ENCODE data around the gene URAD.

The URAD gene

GRCh38 chr13:27997904-27998522 lies 9.5 kb upstream of the URAD start:
- DNase-seq = peak; percentile 21

GRCh38 chr13:27991881-27992280 lies 3.4 kb upstream of the URAD start:
- no peak for DNase-seq

GRCh38 chr13:27985600-27985999 lies 2.9 kb downstream of the URAD start:
- DNase-seq = no peak

GRCh38 chr13:27982361-27982760 lies 6.1 kb downstream of the URAD start:
- no peak for DNase-seq

- no peak for DNase-seq
Measured at GRCh38 chr13:27981006-27981708, 7.3 kb downstream of the URAD start.

- DNase-seq = no peak
Measured at GRCh38 chr13:27980280-27980998, 8.1 kb downstream of the URAD start.

- DNase-seq = no peak
Measured at GRCh38 chr13:27979765-27980279, 8.7 kb downstream of the URAD start.

GRCh38 chr13:27979001-27979643 lies 9.4 kb downstream of the URAD start:
- no peak for DNase-seq

GRCh38 chr13:27978301-27978968 lies 10.1 kb downstream of the URAD start:
- DNase-seq = no peak

GRCh38 chr13:27977476-27978300 lies 10.8 kb downstream of the URAD start:
- no peak for DNase-seq

GRCh38 chr13:27976362-27977091 lies 12.0 kb downstream of the URAD start:
- DNase-seq = no peak

GRCh38 chr13:27975564-27976361 lies 12.7 kb downstream of the URAD start:
- no peak for DNase-seq

GRCh38 chr13:27973961-27974662 lies 14.4 kb downstream of the URAD start:
- no peak for DNase-seq

GRCh38 chr13:27973291-27973690 lies 15.2 kb downstream of the URAD start:
- no peak for DNase-seq

GRCh38 chr13:27972478-27972820 lies 16.0 kb downstream of the URAD start:
- no peak for DNase-seq

- no peak for DNase-seq
Measured at GRCh38 chr13:27971776-27972477, 16.6 kb downstream of the URAD start.

- DNase-seq = no peak
Measured at GRCh38 chr13:27971236-27971645, 17.3 kb downstream of the URAD start.

GRCh38 chr13:27970382-27971235 lies 17.9 kb downstream of the URAD start:
- no peak for DNase-seq
